HG02840 (cell line): ENCODE results near the gene CFAP20DC.

Experiments used
- ATAC-seq: cut with Tn5 transposase; IDR thresholded peaks from one replicate; pipeline ENCODE4 v1.9.1; 2021; ENCODE audit warnings: mild to moderate bottlenecking, moderate library complexity, moderate number of reproducible peaks; ENCODE audit not compliant: unreplicated experiment, low FRiP score

CFAP20DC gene

GRCh38 chr3:59027607-59028006, 22.2 kb downstream of the CFAP20DC start:
- ATAC-seq = no peak

- ATAC-seq = no peak
Observed at GRCh38 chr3:59023612-59024011, 26.2 kb downstream of the CFAP20DC start.

- ATAC-seq = no peak
Observed at GRCh38 chr3:59017617-59017984, 32.2 kb downstream of the CFAP20DC start.

GRCh38 chr3:59016930-59017616, 32.8 kb downstream of the CFAP20DC start:
- ATAC-seq = no peak

- no peak for ATAC-seq
Observed at GRCh38 chr3:59013611-59014010, 36.2 kb downstream of the CFAP20DC start.

- no peak for ATAC-seq
Observed at GRCh38 chr3:59006634-59007517, 42.9 kb downstream of the CFAP20DC start.

- ATAC-seq = no peak
Observed at GRCh38 chr3:59001675-59002074, 48.1 kb downstream of the CFAP20DC start.

GRCh38 chr3:58999774-59000160, 50.1 kb downstream of the CFAP20DC start:
- no peak for ATAC-seq

- ATAC-seq = no peak
Observed at GRCh38 chr3:58999134-58999773, 50.6 kb downstream of the CFAP20DC start.

GRCh38 chr3:58998476-58999117, 51.2 kb downstream of the CFAP20DC start:
- no peak for ATAC-seq

GRCh38 chr3:58996730-58997129, 53.1 kb downstream of the CFAP20DC start:
- ATAC-seq = no peak

GRCh38 chr3:58994746-58995330, 55.0 kb downstream of the CFAP20DC start:
- no peak for ATAC-seq

GRCh38 chr3:58993547-58993946, 56.3 kb downstream of the CFAP20DC start:
- no peak for ATAC-seq

GRCh38 chr3:58991623-58992022, 58.2 kb downstream of the CFAP20DC start:
- no peak for ATAC-seq

GRCh38 chr3:58991026-58991425, 58.8 kb downstream of the CFAP20DC start:
- ATAC-seq = no peak

- no peak for ATAC-seq
Observed at GRCh38 chr3:58989955-58990354, 59.9 kb downstream of the CFAP20DC start.

GRCh38 chr3:58989163-58989562, 60.7 kb downstream of the CFAP20DC start:
- ATAC-seq = no peak

GRCh38 chr3:58988041-58988440, 61.8 kb downstream of the CFAP20DC start:
- no peak for ATAC-seq

- no peak for ATAC-seq
Observed at GRCh38 chr3:58986654-58987053, 63.2 kb downstream of the CFAP20DC start.

- ATAC-seq = no peak
Observed at GRCh38 chr3:58979840-58980239, 70.0 kb downstream of the CFAP20DC start.
